NCI-H82 treated with DMSO at 0.1 percent for 48 hours (cell line): ENCODE data around the gene RRAS2.

Experiments
- DNase-seq: peaks from one replicate; lab custom pipeline; 2025; ENCODE audit not compliant: unreplicated experiment; lab: John Stamatoyannopoulos, UW

Gene RRAS2

GRCh38 chr11:14340721-14341120 is 18.3 kb downstream of the RRAS2 start:
- DNase-seq = no peak

DNA sequence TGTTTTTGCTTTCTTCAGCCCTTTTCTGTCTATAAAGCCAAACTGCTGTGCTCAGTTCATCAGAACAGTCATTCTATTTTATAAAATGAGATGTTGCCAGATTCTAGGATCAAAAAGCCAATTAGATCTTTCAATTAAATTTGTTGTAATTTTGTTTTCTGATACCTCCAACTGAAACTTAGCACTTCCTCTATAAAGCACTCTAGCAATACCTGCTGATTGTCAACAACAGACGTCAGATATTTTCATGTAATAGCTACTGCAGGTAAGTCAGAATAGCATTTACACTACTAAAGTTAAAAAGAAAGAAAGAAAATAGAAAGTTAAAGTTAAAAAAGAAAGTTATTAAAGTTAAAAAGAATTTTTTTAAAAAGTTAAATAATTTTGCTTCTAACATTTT is 19.6 kb downstream of the RRAS2 start:
- no peak for DNase-seq

DNA sequence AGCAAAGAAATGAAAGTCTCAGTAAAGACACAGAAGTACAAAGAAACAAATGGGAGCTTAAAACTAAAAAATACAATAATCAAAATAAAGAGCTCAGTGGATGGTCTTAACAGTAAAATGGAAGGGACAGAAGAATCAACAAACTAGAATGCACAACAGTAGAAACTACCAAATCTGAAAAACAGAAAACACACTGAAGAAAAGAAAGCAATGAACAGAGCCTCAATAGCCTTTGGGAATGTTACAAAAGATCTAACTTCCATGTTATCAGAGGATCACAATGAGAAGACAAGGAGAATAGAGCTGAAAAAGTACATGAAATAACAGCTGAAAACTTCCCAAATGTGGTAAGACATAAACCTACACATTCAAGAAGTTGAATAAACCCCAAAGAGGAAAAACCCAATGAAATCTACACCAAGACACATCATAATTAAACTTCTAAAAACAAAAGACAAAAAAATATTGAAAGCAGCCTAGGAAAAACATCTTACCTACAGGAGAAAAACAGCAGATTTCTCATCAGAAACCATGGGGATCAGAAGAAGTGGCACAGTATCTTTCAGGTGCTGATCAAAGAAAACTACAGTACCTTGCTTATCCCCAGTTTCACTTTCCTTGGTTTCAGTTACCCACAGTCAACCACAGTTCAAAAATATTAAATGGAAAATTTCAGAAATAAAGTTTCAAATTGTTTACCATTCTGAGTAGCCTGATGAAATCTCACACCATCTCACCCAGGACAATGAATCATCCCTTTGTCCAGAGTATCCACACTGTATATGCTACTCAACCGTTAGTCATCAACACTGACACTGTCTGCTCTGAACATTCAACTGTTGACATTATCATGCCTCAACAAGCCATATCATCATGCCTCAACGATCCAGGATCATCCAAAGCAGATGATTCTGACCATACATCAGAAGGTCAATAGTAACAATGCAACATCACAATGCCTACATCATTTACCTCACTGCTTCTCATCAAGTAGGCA is 22.2 kb downstream of the RRAS2 start:
- no peak for DNase-seq

- no peak for DNase-seq
Measured at GRCh38 chr11:14335712-14336111, 23.3 kb downstream of the RRAS2 start.

GRCh38 chr11:14334893-14335292 is 24.1 kb downstream of the RRAS2 start:
- no peak for DNase-seq

DNA sequence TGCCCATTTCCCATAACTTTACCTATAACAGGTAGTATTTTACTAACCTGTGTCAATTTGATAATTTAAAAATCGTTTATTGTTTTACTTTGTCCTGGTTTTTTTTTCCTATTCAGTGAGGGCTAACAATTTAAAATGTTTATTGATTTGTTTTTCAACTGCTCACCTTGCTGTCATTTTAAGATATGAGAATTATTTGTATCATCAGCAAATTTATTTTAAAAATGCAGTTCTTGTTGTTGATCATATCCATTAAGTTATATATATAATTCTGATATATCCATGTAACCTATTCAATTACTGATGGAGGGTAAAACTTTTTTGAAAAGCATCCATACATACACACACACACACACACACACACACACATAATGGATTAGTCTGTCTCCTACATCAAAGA is 24.8 kb downstream of the RRAS2 start:
- DNase-seq = no peak

DNA sequence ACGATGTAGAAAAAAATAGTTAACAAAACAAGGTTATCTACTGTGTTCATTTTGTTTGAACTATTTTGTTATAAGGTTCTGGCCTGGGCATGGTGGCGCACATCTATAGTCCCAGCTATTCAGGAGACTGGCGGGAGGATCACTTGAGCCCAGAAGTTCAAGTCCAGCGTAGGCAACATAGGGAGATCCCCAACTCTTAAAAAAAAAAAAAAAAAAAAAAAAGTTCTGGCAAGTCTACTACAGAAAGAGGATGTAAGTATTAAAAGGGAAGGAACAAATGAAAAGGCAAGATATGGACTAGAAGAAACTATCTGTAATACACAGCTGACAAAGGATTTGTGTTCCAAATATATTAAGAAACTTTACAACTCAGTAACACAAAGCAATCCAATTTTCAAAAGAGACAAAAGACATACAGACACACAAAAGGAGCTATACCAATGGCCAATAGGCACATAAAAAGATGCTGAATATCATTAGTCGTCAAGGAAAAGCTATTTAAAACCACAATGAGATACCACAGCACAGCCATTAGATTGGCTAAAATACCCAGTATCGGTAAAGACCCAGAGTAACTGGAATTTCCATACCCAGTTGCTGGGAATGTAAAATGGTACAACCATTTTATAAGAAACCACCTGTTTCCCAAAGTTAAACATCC is 27.4 kb downstream of the RRAS2 start:
- DNase-seq = no peak

- no peak for DNase-seq
Measured at GRCh38 chr11:14330881-14331280, 28.1 kb downstream of the RRAS2 start.

DNA sequence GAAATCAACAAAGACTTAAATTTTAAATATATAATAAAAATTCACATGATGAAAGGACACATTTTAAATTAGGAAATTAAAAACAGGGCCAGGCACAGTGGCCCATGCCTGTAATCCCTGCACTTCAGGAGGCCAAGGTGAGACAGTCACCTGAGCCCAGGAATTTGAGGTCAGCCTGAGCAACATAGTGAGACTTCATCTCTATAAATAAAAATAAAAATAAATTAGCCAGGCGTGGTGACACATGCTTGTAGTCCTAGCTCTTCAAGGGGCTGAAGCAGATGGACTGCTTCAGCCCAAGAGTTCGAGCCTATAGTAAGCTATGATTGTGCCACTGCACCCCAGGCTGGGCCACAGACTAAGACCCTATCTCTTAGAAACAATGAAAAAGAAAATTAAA is 29.3 kb downstream of the RRAS2 start:
- no peak for DNase-seq

- no peak for DNase-seq
Measured at GRCh38 chr11:14327116-14327515, 31.9 kb downstream of the RRAS2 start.

- no peak for DNase-seq
Measured at GRCh38 chr11:14323118-14323676, 35.8 kb downstream of the RRAS2 start.

DNA sequence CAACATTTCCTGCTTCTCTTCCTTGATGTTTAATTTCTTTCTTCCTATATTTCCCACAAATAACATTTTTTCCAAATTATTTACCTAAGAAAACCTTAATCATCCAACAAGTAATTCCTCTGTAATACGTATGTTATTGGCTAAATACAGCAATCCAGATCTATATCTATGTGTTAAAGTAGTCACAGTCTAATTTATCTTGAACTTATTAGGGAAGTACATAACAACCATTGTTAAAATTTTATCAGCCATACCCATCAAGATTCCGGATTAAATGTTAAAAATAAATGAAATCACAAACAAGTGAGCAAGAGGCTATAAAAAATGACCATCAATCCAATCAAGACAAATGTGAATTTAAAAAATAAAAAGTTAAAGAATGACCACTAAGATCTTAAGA is 36.5 kb downstream of the RRAS2 start:
- DNase-seq = no peak

DNA sequence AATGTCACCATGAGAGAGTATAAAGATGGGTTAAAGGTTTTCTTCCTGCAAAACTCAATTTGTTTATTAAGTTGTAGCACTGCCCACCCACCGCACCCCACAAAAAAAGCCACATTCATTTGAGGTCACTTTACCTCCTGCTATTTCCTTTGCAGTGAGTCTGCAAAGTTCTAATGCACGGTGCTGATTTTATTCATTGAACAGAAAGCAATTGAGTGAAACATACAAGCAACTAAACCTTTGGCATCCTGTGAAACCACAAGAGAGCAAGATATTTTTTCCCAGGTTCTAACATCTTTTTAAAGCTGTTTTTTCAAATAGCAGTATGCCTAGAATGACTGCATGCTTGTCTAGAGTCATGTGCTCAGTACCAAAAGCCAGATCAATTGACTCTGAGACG is 39.0 kb downstream of the RRAS2 start:
- no peak for DNase-seq

DNA sequence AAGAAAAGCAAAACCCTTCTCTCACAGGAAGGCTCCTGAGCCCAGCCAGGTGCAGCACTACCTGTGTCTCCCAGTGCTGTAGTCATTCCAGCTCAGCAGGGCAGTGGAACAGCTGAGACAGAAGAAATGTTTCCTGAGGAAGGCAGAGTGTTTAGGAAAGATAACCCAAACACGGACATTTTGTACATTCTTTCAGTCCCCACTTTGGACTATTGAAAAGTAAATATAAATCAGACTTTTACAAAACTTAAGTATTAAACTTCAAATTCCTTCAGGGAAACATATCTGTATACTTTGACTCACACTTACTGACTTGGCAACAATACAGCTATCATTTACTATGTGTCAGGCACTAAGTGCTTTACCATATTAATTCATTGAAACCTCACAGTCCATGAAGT is 40.4 kb downstream of the RRAS2 start:
- no peak for DNase-seq

GRCh38 chr11:14317659-14318325 is 41.2 kb downstream of the RRAS2 start:
- DNase-seq = no peak

DNA sequence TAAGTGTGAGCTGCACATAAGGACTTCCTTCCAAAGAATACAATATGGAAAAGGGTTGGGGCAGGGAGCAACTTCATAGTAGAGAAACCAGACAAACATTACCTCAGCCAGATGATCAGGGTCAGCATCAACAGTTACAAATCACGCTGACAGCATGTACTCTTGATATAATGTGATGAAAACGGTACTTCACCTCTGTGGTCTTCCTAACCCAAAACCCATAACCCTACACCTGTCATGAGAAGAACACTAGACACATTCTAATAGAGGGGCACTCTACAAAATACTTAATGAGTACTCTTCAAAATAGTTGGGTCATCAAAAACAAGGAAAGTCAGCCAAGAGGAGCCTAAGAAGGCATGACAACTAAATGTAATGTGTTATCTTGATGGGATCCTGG is 43.9 kb downstream of the RRAS2 start:
- no peak for DNase-seq

DNA sequence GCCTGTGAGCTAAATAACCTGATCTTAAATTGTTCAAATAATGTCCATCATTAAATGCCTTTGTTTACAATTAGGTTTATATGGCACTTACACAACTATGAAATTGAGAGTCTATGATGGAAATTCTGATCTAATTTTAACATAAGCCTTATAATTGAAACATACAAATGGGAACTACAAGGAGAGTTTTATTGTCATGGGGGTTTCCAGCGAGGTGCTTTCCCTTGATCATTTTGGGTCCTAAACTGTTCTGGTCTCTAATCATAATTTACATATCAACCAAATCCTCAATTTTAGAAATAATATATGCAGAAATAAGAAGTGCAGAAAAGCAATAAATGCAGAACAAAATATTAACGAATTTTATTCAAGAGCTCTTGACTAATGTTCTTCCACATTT is 44.9 kb downstream of the RRAS2 start:
- no peak for DNase-seq

GRCh38 chr11:14312736-14313438 is 46.1 kb downstream of the RRAS2 start:
- no peak for DNase-seq

- DNase-seq = no peak
Measured at GRCh38 chr11:14310679-14311078, 48.3 kb downstream of the RRAS2 start.

DNA sequence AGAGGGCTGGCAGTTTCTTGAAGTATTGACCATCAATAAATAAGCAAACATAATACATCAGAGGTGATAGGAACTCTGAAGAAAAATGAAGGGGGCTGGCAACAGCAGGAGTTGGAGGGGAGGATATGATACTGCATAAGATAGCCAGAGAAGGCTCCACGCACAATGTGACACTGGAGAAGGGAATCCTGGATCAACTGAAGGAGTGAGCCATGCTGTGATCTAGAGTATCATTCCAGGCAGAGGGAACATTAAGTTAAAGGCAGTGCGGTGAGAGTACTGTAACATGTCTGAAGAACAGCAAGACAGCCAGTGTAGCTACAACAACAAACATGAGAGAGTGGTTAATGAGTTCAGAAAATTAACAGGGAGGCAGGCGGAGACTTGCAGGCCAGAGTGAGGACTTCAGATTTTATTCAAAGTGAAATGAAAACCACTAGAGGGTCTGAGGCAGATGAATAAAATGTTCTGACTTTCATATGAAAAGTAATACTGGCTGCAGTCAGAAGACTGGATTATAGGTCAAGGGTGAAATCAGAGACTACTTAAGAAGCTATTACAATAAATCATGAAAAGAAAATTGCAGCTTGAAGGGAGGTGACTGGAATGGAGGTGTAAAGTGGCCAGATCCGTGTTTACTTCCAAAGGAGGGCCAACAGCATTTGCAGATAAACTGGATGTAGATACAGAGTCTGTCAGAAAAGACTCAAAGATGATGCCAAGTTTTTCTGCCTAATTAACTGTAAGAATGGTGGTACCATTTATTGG is 49.4 kb downstream of the RRAS2 start:
- no peak for DNase-seq
